ENCODE results near the gene ULK1. TPM values are rescaled to one million over a fixed set of nuclear protein-coding genes. Genes with fewer than 3 reads are reported as not detected.

Gene ULK1
- total RNA-seq, 2 donors from 2014 or later = 23.2 to 40.6 TPM

DNA sequence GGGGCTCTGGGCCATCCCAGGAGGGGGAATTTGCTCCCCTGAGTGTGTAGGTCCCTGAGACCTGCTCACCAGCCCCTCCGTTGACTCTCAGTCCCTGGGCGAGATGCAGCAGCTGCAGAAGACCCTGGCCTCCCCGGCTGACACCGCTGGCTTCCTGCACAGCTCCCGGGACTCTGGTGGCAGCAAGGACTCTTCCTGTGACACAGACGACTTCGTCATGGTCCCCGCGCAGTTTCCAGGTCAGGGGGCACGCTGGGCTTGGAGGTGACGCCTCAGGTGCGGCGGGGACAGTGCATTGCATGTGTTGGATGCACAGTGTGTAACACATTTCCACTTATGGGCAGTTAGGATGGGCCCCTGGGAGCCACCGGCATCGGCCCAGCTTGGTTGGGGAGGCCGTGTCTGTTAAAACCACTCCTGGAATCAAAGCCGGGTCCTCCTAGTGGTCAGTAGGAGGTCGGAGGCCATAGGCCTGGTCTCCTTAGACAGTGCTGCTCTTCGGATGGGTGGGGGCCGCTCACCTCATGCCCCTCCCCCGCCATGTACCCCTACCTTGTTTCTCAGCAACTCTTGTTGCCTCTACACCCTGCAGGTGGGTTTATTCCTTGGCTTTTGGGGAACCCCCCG is 17.5 kb downstream of the ULK1 start:
- Histone ChIP-seq H3K36me3 (peaks cover 83% of the 10 kb centered on the region), H3K27me3 (replicated peaks; ENCODE audit: insufficient read depth) (no peaks in the 10 kb centered on the region), H3K4me3 (no peak overlapping the region), H3K27ac (peak overlapping the region in 1 of 2 donors; percentile 60), H3K9me3 (no peaks in the 10 kb centered on the region), H3K4me1 (ENCODE audit: control insufficient read depth in 1 of 2, low read depth in 2 of 2) (peaks cover 7 to 16% of the 10 kb centered on the region in 2 donors)
- DNase-seq (ENCODE audit: low spot score) (no peak), ATAC-seq (ENCODE audit: insufficient number of reproducible peaks, low FRiP score, low read depth) (no peak)
- TF ChIP-seq, protein P1, sequence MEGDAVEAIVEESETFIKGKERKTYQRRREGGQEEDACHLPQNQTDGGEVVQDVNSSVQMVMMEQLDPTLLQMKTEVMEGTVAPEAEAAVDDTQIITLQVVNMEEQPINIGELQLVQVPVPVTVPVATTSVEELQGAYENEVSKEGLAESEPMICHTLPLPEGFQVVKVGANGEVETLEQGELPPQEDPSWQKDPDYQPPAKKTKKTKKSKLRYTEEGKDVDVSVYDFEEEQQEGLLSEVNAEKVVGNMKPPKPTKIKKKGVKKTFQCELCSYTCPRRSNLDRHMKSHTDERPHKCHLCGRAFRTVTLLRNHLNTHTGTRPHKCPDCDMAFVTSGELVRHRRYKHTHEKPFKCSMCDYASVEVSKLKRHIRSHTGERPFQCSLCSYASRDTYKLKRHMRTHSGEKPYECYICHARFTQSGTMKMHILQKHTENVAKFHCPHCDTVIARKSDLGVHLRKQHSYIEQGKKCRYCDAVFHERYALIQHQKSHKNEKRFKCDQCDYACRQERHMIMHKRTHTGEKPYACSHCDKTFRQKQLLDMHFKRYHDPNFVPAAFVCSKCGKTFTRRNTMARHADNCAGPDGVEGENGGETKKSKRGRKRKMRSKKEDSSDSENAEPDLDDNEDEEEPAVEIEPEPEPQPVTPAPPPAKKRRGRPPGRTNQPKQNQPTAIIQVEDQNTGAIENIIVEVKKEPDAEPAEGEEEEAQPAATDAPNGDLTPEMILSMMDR (IDR thresholded peaks at IDR 0.05) = no peak

DNA sequence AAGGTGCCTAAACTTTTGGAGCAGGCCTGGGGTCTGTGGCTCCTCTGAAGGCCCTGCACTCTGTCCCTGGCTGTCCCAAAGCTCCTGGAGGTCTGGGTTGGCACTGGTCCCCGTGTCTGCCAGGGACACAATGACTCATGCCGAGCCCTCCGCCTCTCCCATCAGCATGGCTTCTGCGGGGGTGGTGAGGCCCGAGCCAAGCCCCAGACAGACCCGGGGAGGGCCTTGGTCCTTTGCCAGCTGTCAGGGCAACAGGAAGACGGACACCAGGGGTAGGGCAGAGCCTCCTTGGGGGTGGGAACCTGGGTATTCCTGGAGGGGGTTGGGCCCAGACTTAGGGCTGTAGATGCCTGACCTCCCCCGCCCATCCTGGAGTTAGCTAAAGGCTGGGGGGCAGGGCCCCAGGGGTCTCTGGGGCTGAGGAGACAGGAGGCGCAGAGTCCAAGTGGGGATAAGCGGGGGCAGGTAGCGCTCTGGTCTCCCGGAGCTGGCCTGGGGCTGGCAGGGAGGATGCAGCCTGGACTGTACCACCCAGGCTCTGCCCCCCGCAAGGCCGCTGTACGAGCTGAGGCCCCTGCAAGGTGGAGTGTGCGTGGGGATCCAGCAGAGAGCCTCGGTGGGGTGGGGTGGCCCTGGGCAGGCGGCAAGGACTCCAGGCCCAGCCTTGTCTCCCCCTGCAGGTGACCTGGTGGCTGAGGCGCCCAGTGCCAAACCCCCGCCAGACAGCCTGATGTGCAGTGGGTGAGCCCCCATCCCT is 18.3 kb downstream of the ULK1 start:
- H3K36me3 ChIP-seq = peaks cover 79% of the 10 kb centered on the region

DNA sequence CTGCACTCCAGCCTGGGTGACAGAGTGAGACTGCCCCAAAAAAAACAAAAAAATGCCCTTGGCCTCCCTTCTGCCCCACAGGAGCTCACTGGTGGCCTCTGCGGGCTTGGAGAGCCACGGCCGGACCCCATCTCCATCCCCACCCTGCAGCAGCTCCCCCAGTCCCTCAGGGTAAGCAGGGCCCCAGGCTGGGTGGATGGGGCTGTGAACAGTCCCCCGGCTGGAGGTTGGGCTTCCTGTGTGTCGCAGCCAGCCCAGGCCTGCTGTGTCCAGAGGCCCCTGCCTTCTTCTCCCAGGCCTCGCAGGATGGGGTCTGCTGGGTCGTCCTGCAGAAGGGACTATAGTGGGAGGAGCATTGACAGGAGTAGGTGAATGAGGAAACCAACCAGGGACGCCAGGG is 19.2 kb downstream of the ULK1 start:
- no peaks in the 10 kb centered on the region for H3K9me3 ChIP-seq
- no peak overlapping the region for H3K27ac ChIP-seq
- H3K4me3 ChIP-seq = no peak overlapping the region
- DNase-seq (ENCODE audit: low spot score) (no peak), ATAC-seq (ENCODE audit: insufficient number of reproducible peaks, low FRiP score, low read depth) (no peak)
- no peaks in the 10 kb centered on the region for H3K27me3 ChIP-seq (replicated peaks; ENCODE audit: insufficient read depth)
- H3K4me1 ChIP-seq (ENCODE audit: control insufficient read depth in 1 of 2, low read depth in 2 of 2) = peaks cover 7 to 16% of the 10 kb centered on the region in 2 donors
- peaks cover 80% of the 10 kb centered on the region for H3K36me3 ChIP-seq
- TF ChIP-seq, protein P1 (IDR thresholded peaks at IDR 0.05) = no peak

More for the DNA sequence above, 18.3 kb downstream of the ULK1 start:
- Histone ChIP-seq H3K9me3 (no peaks in the 10 kb centered on the region), H3K4me1 (ENCODE audit: control insufficient read depth in 1 of 2, low read depth in 2 of 2) (peaks cover 7 to 16% of the 10 kb centered on the region in 2 donors), H3K4me3 (no peak overlapping the region), H3K27ac (peak overlapping the region; percentile 8 to 60), H3K27me3 (replicated peaks; ENCODE audit: insufficient read depth) (no peaks in the 10 kb centered on the region)
- TF ChIP-seq, protein P1 (IDR thresholded peaks at IDR 0.05) = no peak
- DNase-seq (ENCODE audit: low spot score) = peak; percentile 88
- ATAC-seq (ENCODE audit: insufficient number of reproducible peaks, low FRiP score, low read depth) = peak; percentile 51

DNA sequence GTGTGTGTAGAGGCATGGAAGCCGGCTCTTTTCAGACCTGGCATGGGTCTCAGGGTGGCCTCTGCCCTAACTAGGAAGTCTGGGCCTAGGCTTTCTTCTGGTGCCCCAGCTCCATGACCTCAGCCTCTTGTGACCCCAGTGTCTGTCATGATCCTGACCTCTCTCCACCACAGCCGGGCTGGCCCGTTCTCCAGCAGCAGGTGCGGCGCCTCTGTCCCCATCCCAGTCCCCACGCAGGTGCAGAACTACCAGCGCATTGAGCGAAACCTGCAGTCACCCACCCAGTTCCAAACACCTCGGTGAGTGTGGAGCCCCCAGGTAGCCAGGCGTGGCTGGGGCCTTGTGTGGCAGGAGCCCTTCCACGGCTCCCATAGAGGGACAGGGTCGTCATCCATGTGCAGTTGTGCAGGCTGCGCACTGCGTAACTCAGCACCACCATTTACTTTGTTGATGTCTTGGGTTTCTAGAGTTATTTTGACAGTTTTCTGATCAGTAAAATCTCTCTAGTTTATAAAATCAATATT is 19.8 kb downstream of the ULK1 start:
- Histone ChIP-seq H3K27me3 (replicated peaks; ENCODE audit: insufficient read depth) (no peaks in the 10 kb centered on the region), H3K4me1 (ENCODE audit: control insufficient read depth in 1 of 2, low read depth in 2 of 2) (peaks cover 7 to 16% of the 10 kb centered on the region in 2 donors), H3K36me3 (peaks cover 75% of the 10 kb centered on the region), H3K4me3 (no peak overlapping the region), H3K27ac (no peak overlapping the region), H3K9me3 (no peaks in the 10 kb centered on the region)
- DNase-seq (ENCODE audit: low spot score) (no peak), ATAC-seq (ENCODE audit: insufficient number of reproducible peaks, low FRiP score, low read depth) (no peak)
- TF ChIP-seq, protein P1 (IDR thresholded peaks at IDR 0.05) = no peak

DNA sequence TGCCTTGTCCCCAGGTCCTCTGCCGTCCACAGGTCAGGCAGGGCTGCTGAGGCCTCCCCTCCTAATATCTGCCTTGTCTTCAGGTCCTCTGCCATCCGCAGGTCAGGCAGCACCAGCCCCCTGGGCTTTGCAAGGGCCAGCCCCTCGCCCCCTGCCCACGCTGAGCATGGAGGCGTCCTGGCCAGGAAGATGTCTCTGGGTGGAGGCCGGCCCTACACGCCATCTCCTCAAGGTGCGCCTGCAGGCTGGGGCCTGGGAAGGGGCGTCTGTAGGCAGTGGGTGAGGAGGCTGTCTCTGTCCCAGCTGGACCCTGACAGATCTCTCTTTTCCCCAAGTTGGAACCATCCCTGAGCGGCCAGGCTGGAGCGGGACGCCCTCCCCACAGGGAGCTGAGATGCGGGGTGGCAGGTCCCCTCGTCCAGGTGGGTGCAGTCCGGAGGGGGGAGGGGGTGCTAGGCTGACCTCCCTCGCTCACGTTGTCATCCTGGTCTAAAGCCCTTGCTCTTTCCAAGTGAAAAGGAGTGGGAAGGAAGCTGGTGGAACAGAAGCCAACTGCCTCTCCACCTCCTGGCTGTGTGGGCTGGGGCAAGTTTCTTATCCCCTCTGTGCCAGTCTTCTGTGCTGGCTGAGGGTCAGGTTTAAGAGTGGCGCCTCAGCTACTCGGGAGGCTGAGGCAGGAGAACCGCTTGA is 20.7 kb downstream of the ULK1 start:
- Histone ChIP-seq H3K36me3 (peaks cover 75% of the 10 kb centered on the region), H3K4me1 (ENCODE audit: control insufficient read depth in 1 of 2, low read depth in 2 of 2) (peaks cover 7 to 16% of the 10 kb centered on the region in 2 donors), H3K27me3 (replicated peaks; ENCODE audit: insufficient read depth) (no peaks in the 10 kb centered on the region), H3K9me3 (no peaks in the 10 kb centered on the region), H3K4me3 (no peak overlapping the region), H3K27ac (no peak overlapping the region)
- DNase-seq (ENCODE audit: low spot score) = no peak
- ATAC-seq (ENCODE audit: insufficient number of reproducible peaks, low FRiP score, low read depth) = no peak
- TF ChIP-seq, protein P1 (IDR thresholded peaks at IDR 0.05) = no peak

Data from thoracic aorta (tissue), 2 donors.